ENCODE measurements around the gene NSD1.

GRCh38 chr5:177349762-177350161 is 216.2 kb downstream of the NSD1 start:
- TF ChIP-seq HDGF (IDR thresholded peaks at IDR 0.05): no peak
- TF ChIP-seq POLR2AphosphoS2 (IDR thresholded peaks at IDR 0.05; ENCODE audit: low read depth, low read length): no peak
- TF ChIP-seq CTCF (IDR thresholded peaks at IDR 0.05 in 2 of 3, conservative IDR thresholded peaks at IDR 0.05 in 1 of 3; ENCODE audit: control insufficient read depth in 2 of 3, extremely low read depth in 1 of 3, insufficient read depth in 1 of 3, low read depth in 3 of 3, low read length in 3 of 3): no peak; a peak in 1 of 6 replicates
- TF ChIP-seq EP300 (IDR thresholded peaks at IDR 0.05; ENCODE audit: borderline replicate concordance in 1 of 2, control insufficient read depth in 1 of 2, low read depth in 2 of 2, low read length in 2 of 2): no peak
- no peak for TF ChIP-seq ZNF274 (IDR thresholded peaks at IDR 0.05; ENCODE audit: insufficient read depth, insufficient read length)
- TF ChIP-seq CEBPB (IDR thresholded peaks at IDR 0.05; ENCODE audit: borderline replicate concordance in 1 of 2, low read depth in 2 of 2, low read length in 2 of 2): no peak
- TF ChIP-seq GABPA (IDR thresholded peaks at IDR 0.05; ENCODE audit: low read depth): no peak
- no peak for TF ChIP-seq CHD2 (IDR thresholded peaks at IDR 0.05; ENCODE audit: borderline replicate concordance, low read depth, low read length)
- TF ChIP-seq ZNF687 (IDR thresholded peaks at IDR 0.05): no peak
